Hepatocyte (in vitro differentiated cells): Measurements from ENCODE around the gene HLA-DQA2. TPM values are rescaled to one million over a fixed set of nuclear protein-coding genes. Genes with fewer than 3 reads are reported as not detected.
A peak's percentile ranks its signal among the peaks of the same experiment; 100 is the strongest.

Experiments used
- DNase-seq: peaks from one replicate; pipeline ENCODE4 v3.0.0-alpha.2; 2016; ENCODE audit warnings: low spot score
- H2AFZ ChIP-seq: fragments of 200-600 bp; sonication (generic); 2 replicates; pipeline ENCODE4 v1.6.0; 2016; ENCODE audit warnings: antibody characterized with exemption, mild to moderate bottlenecking
- H3K27ac ChIP-seq: fragments of 200-600 bp; sonication (generic); 2 replicates; pipeline ENCODE4 v1.5.1; 2016; ENCODE audit warnings: mild to moderate bottlenecking
- H3K27me3 ChIP-seq: fragments of 200-600 bp; sonication (generic); 2 replicates; pipeline ENCODE4 v1.6.1; 2016
- H3K36me3 ChIP-seq: fragments of 200-600 bp; sonication (generic); replicated peaks from 2 replicates; pipeline ENCODE4 v1.5.1; 2016; ENCODE audit warnings: low read depth; ENCODE audit not compliant: insufficient read depth
- H3K4me1 ChIP-seq: fragments of 200-600 bp; sonication (generic); 2 replicates; pipeline ENCODE4 v1.5.1; 2016; ENCODE audit warnings: mild to moderate bottlenecking, moderate library complexity; ENCODE audit not compliant: insufficient read depth
- H3K4me2 ChIP-seq: fragments of 200-600 bp; sonication (generic); 2 replicates; pipeline ENCODE4 v1.6.0; 2016
- H3K4me3 ChIP-seq: fragments of 200-600 bp; sonication (generic); 2 replicates; pipeline ENCODE4 v1.5.1; 2016; ENCODE audit warnings: mild to moderate bottlenecking
- H3K79me2 ChIP-seq: fragments of 200-600 bp; sonication (generic); 2 replicates; pipeline ENCODE4 v1.6.0; 2017; ENCODE audit warnings: mild to moderate bottlenecking
- H3K9me2 ChIP-seq: fragments of 200-600 bp; sonication (generic); replicated peaks from 2 replicates; pipeline ENCODE4 v1.6.0; 2017; ENCODE audit warnings: mild to moderate bottlenecking; ENCODE audit not compliant: insufficient read depth
- H3K9me3 ChIP-seq: fragments of 200-600 bp; sonication (generic); 2 replicates; pipeline ENCODE4 v1.5.1; 2016; ENCODE audit warnings: low read depth, mild to moderate bottlenecking
- H4K20me1 ChIP-seq: fragments of 200-600 bp; sonication (generic); 2 replicates; pipeline ENCODE4 v1.6.0; 2016; ENCODE audit warnings: mild to moderate bottlenecking; ENCODE audit not compliant: insufficient read depth, poor library complexity, severe bottlenecking
- CTCF ChIP-seq: fragments of 200-600 bp; sonication (generic); IDR thresholded peaks from 2 replicates; pipeline ENCODE4 v1.5.1; 2016; ENCODE audit warnings: antibody characterized with exemption, mild to moderate bottlenecking; ENCODE audit not compliant: poor library complexity
- EZH2 ChIP-seq: fragments of 200-600 bp; sonication (generic); IDR thresholded peaks from 2 replicates; pipeline ENCODE4 v1.6.1; 2016; ENCODE audit warnings: antibody characterized with exemption, mild to moderate bottlenecking, borderline replicate concordance
- EZH2phosphoT487 ChIP-seq: fragments of 200-600 bp; sonication (generic); IDR thresholded peaks from one replicate; pipeline ENCODE4 v1.6.1; 2018; ENCODE audit warnings: antibody characterized with exemption, mild to moderate bottlenecking, low read depth, moderate library complexity; ENCODE audit not compliant: unreplicated experiment, severe bottlenecking
- WGBS: methylation state at CpG from one replicate; pipeline ENCODE4 v1.1.6; 2016; ENCODE audit warnings: low lambda C conversion rate; ENCODE audit errors: missing lambda C conversion rate; 5-methylcytosine and 5-hydroxymethylcytosine counted together
- polyA plus RNA-seq: library from polyadenylated mRNA; unstranded; fragments of >200 nt; fragmentation: Nextera tagmentation; extraction: Ambion mirVana; gene quantifications from 2 replicates; pipeline ENCODE4 v1.2.1, GENCODE V29; 2016
- total RNA-seq: library from RNA; depleted of rRNA; stranded (reverse); fragments of >200 nt; gene quantifications from 2 replicates; pipeline ENCODE4 v1.2.3, GENCODE V29; 2014

Gene HLA-DQA2
- total RNA-seq (not detected in 2 replicates), polyA plus RNA-seq (not detected in 2 replicates)

GRCh38 chr6:32741031-32741960 lies at the start of gene HLA-DQA2:
HLA-DQA2 (plus strand) TSS chr6:32741391; CDS start chr6:32741444, 53 bp downstream.
- H4K20me1 ChIP-seq: no peaks in the 10 kb centered on the region

DNA sequence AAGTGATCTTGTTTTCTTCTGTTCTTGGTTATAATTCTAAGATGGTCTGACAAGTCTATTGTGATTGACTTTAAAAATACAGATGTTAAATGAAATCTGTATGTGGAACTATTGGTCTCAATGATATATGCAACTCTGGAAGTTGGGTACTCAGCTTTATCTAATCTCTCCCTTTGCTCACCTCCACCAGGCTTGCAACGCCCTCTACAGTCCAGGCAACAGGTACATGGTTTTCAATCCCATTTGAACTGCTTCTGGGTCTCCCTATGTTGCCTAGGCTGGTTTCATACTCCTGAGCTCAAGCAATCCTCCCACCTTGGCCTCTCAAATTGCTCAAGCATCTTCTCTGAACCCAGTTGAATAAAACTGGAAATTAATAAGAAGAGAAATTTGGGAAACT lies 49.2 kb upstream of the HLA-DQA2 start:
- DNase-seq: peak; percentile 55
- H3K27me3 ChIP-seq: peaks cover 8% of the 10 kb centered on the region
- H3K36me3 ChIP-seq: no peaks in the 10 kb centered on the region
- no peaks in the 10 kb centered on the region for H3K9me2 ChIP-seq
- H3K4me3 ChIP-seq: no peak overlapping the region
- TF ChIP-seq CTCF: peak; percentile 53
- no peak for TF ChIP-seq EZH2phosphoT487
- no peak overlapping the region for H3K27ac ChIP-seq
- H4K20me1 ChIP-seq: no peaks in the 10 kb centered on the region
- H3K4me2 ChIP-seq: no peak overlapping the region
- H3K79me2 ChIP-seq: no peaks in the 10 kb centered on the region
- H3K9me3 ChIP-seq: no peaks in the 10 kb centered on the region
- H3K4me1 ChIP-seq: no peaks in the 10 kb centered on the region
- 0% methylated on average over 1 of the region's 1 CpG for WGBS
- H2AFZ ChIP-seq: no peak overlapping the region

More at GRCh38 chr6:32741031-32741960, at the start of gene HLA-DQA2:
- Histone ChIP-seq H3K27me3 (no peaks in the 10 kb centered on the region), H3K9me2 (no peaks in the 10 kb centered on the region), H3K9me3 (no peaks in the 10 kb centered on the region), H3K4me3 (no peak within 1 kb of the TSS), H3K27ac (no peak within 1 kb of the TSS), H3K36me3 (no peaks in the 10 kb centered on the region), H2AFZ (no peak within 1 kb of the TSS), H3K4me2 (no peak within 1 kb of the TSS), H3K79me2 (no peaks in the 10 kb centered on the region), H3K4me1 (no peaks in the 10 kb centered on the region)
- TF ChIP-seq CTCF (no peak), EZH2 (no peak), EZH2phosphoT487 (no peak)
- DNase-seq: no peak
- WGBS: 77% methylated on average over 7 of the region's 7 CpGs

DNA sequence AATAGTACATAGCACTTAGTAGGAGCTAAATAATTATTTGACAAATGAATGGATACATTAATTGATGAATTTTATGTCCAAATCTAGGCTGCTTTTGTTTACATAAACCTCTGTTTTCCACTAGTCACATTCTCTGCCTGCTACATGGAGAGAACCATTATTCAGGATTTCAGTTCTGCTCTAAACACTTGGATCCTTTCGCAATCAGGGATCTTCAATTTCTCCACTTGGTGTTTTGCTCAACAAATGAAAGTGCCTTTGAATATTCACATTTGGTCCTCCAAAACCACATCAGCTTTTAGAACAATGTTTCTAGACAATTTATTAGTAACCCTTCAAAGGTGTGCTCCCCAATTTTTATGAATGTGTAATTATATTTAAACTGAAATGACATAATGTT lies 44.2 kb upstream of the HLA-DQA2 start:
- Histone ChIP-seq H3K9me3 (no peaks in the 10 kb centered on the region), H3K27ac (no peak overlapping the region), H2AFZ (no peak overlapping the region), H3K4me2 (no peak overlapping the region), H3K4me1 (no peaks in the 10 kb centered on the region), H3K36me3 (no peaks in the 10 kb centered on the region), H3K27me3 (peaks cover 16% of the 10 kb centered on the region), H3K9me2 (no peaks in the 10 kb centered on the region), H3K4me3 (no peak overlapping the region), H4K20me1 (no peaks in the 10 kb centered on the region), H3K79me2 (no peaks in the 10 kb centered on the region)
- TF ChIP-seq EZH2phosphoT487: no peak
- no peak for TF ChIP-seq CTCF
- no peak for TF ChIP-seq EZH2
- no peak for DNase-seq
- 95% methylated on average over 1 of the region's 1 CpG for WGBS
